HG02623 (cell line): ENCODE results near the gene FLOT1.
"Not testable (repeated sequence)": the region's sequence is repeated elsewhere in the genome, so short reads cannot be mapped to it uniquely, and the experiment has no call there.

Source experiments
- ATAC-seq: cut with Tn5 transposase; IDR thresholded peaks from one replicate; pipeline ENCODE4 v1.9.1; 2021; ENCODE audit warnings: moderate library complexity; ENCODE audit not compliant: unreplicated experiment

The FLOT1 gene

GRCh38 chr6:30767944-30768301 lies 25.4 kb upstream of the FLOT1 start:
- no peak for ATAC-seq

GRCh38 chr6:30767158-30767943 lies 24.9 kb upstream of the FLOT1 start:
- ATAC-seq, result no peak

- no peak for ATAC-seq
These were observed 24.1 kb upstream of the FLOT1 start for GRCh38 chr6:30766461-30767157.

DNA sequence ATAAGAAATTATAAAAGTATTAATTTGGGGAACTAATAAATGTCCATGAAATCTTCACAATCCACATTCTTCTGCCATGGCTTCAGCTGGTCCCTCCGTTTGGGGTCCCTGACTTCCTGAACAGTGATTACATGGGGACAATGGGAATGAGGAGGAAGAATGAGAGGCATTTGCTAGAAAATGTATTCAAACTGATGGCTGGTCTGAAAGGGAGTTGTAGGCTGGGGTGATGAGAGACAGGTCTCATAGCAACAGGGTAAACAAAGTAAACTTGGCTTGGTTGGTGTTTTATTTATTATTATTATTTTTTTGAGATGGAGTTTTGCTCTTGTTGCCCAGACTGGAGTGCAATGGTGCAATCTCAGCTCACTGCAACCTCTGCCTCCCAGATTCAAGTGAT lies 23.0 kb upstream of the FLOT1 start:
- not testable (repeated sequence) for ATAC-seq

GRCh38 chr6:30764490-30765043 lies 22.1 kb upstream of the FLOT1 start:
- ATAC-seq, result not testable (repeated sequence)

GRCh38 chr6:30763618-30764489 lies 21.4 kb upstream of the FLOT1 start:
- no peak for ATAC-seq

- no peak for ATAC-seq
These were observed 20.7 kb upstream of the FLOT1 start for GRCh38 chr6:30763155-30763617.

DNA sequence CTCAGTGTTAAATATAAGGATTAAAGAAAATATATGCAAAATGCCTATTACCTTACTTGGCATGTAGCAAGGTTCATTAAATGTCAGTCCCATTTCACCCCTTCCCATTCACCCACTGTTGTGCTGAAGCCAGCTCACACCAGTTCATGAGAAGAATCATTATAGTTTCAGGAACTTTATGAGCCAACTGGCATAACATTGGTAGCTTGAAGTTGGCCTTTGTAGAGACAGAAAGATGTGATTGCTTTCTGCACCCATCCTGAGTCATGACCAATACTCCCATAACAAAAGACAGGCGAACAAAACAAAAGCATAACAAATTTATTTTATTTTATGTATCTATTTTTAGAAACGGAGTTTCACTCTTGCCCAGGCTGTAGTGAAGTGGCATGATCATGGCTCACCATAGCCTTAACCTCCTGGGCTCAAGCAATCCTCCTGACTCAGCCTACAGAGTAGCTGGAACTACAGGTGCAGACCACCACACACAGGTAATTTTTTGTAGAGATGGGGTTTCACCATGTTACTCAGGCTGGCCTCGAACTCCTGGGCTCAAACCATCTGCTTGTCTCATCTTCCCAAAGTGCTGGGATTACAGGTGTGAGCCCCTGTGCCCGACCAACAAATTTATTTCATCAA lies 19.4 kb upstream of the FLOT1 start:
- ATAC-seq, result no peak

DNA sequence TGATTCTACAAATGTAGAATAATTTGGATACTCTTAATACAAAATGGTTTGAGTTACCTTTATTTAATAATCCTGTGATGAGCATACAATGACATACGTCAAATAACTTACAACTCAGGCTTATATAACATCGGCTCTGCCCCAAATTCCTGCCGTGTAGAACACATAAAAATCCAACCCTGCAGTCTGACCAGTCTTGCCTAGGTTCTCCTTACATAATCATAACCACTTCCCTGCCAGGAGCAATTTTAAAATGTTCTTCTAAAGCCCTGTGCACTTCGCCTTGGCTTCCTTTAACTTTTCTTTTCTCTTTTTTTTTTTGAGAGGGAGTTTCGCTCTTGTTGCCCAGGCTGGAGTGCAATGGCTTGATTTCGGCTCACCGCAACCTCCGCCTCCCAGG lies 18.1 kb upstream of the FLOT1 start:
- ATAC-seq, result no peak

DNA sequence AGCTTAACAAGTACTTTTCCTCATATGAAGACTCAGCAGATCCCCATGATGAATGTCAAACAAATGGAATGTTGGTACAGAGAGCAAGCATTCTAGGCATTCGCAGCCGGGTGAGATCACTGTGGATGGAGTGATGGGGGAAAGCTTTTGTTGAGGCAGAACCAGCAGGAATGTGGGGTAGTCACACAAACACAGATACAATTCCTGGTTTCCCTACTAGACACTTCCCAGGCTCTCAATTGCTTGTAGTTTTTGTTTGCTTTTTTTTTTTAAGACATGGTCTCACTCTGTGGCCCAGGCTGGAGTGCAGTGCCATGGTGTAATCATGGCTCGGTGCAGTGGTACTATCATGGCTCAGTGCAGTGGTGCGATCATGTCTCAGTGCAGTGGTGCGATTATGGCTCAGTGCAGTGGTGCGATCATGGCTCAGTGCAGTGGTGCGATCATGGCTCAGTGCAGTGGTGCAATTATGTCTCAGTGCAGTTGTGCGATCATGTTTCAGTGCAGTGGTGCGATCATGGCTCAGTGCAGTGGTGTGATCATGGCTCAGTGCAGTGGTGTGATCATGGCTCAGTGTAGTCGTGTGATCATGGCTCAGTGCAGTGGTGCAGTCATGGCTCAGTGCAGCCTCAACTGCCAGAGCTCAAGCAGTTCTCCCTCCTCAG lies 17.2 kb upstream of the FLOT1 start:
- ATAC-seq, result no peak

DNA sequence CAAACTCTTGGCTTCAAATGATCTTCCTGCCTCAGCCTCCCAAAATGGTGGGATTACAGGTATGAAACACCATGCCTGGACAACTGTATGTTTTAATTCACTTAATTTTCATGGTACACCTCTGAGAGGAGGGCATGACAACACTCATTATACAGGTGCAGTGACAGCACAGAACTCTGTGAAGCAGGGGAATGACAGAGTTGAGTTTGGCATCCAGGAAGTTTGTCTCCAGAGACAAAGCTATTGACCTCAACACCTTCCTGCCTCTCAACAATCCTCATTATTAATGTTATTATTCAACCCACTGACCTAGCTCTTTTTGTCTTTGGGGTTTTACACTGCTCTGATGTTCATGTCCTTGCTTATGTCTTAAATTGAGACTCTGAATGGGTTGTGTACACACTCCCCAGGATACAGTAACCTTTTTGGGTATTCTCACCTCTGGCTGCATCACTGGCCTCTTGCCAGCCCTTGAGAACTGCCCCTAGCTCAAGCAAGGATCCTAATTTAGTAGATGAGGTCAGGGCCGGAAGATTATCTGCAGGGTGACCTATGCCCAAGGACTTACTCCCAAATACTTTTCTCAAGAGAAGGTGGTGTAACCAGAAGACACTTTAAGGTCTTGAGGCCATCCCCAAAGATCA lies 14.9 kb upstream of the FLOT1 start:
- no peak for ATAC-seq

GRCh38 chr6:30756405-30757003 lies 14.0 kb upstream of the FLOT1 start:
- not testable (repeated sequence) for ATAC-seq

GRCh38 chr6:30754631-30755030 lies 12.1 kb upstream of the FLOT1 start:
- no peak for ATAC-seq

DNA sequence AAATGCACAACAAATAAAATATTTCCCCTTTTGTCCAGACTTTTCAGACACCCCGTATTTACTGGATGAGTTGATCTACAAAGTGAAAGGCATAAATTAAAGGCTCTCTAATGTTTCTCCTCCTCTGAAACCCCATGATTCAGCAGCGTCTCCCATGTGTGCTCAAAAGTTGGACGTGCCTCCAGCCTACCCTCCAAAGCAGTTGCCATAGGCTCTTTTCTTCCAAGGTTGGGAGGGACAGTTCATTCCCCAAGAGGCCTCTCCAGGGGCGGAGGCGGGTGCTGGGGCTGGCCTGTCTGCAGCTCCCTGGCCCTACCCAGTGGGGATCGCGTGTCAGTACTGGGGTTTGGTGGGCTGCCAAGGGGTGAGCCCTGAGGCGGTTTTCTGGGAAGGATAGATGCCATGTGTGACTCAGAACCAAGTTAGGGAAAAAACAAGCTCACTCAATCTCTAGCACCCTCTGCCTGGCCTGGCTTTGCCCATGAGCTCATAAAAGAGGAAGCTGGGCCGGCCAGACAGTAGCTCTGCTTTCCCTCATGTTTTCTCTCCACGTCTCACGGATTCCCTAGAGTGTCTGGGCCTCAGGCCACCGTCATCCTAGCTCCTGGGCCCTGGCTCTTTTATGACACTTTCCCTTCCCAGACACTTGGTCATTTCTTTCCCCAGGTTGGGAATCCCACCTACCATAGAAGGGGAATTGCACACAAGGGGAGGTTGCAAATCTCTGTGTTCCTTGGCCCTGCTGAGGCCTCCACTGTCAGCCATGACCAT lies 9.9 kb upstream of the FLOT1 start:
- no peak for ATAC-seq

- ATAC-seq, result no peak
These were observed 7.8 kb upstream of the FLOT1 start for GRCh38 chr6:30750379-30750668.

DNA sequence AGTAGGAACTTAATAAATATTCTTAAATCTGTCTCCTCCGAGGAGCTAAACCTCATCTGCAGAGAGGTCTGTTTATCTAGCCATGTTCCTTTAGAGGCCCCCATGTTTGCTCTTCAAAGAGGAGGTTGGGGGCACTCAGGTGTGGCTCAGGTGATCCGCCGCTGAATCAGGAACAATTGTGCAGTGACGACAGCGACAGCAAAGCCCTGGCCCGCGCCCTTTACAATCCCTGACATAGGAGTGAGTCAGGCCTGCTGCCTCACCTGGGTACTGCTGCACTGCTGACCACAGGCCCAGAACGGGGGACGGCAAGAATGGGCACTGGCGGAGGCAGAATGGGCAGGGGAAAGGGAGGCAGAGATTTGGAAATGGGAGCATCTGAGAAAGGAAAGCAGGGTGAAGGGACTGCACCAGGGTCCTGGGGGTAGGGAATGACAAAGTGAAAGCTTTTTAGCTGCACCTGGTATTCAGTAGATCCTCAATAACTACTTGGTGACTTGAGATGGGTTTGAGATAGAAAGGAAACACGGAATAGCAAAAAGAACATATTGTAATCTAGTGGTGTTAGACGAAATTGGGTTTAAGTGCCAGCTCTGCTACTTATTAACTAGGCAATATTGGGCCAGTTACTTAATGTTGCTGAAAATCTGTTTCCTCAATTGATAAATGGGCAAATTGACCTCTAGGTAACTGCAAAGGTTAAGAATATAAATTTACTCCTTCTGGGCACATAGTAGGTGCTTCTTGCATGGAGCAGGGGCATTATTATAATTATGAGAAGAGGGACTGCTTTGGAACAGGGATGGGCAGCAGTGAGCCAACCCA lies 7.3 kb upstream of the FLOT1 start:
- no peak for ATAC-seq

- no peak for ATAC-seq
These were observed 6.5 kb upstream of the FLOT1 start for GRCh38 chr6:30748851-30749540.
